ENCODE results near the gene NEIL3.

DNA sequence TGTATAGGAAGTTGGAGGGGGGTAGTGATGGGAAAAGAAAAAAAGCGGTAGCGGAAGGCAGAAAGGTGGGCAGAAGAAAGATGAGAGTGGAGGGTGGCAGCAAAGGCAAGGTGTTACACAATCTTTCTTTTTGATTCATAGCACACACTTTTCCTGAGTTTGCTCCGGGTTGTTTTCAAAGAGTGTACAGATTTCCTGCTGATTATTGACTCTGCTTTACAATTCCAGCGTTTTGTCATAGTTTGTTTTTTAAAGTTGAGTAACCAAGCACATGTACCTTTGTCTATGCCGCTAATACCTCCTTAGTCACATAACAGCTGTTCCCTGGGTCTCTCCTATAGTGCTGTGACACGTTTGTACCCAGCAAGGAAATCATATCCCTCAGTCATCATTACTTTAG lies 82.3 kb downstream of the NEIL3 start:
- TF ChIP-seq BCL11A (IDR thresholded peaks at IDR 0.05; ENCODE audit: low read depth, low read length): no peak
- no peak for TF ChIP-seq CHD2 (IDR thresholded peaks at IDR 0.05; ENCODE audit: borderline replicate concordance, low read depth, low read length)
- TF ChIP-seq RAD21 (IDR thresholded peaks at IDR 0.05; ENCODE audit: insufficient read depth, low read depth, low read length): no peak
